HL-60 (cell line): ENCODE measurements around the gene TSSK2.

ENCODE experiments used
- DNase-seq, 2 experiments: peaks; one replicate each; pipeline ENCODE4 v3.0.0-alpha.2; 2010 to 2020; ENCODE audit warnings: low read depth in 1 of 2, low spot score in 1 of 2
- H3K27ac ChIP-seq: fragments of 250-450 bp; sonication (Bioruptor Pico); replicated peaks from 2 replicates; pipeline ENCODE4 v1.5.1; 2020; ENCODE audit warnings: mild to moderate bottlenecking, moderate library complexity
- H3K27me3 ChIP-seq: fragments of 250-450 bp; sonication (Bioruptor Pico); 2 replicates; pipeline ENCODE4 v1.5.1; 2021; ENCODE audit warnings: mild to moderate bottlenecking, moderate library complexity; ENCODE audit not compliant: insufficient read depth, poor library complexity, severe bottlenecking
- H3K4me3 ChIP-seq: replicated peaks from 2 replicates; pipeline ENCODE4 v1.5.1; 2011; ENCODE audit warnings: mild to moderate bottlenecking, control low read depth, low read length; ENCODE audit not compliant: insufficient read depth
- GABPA ChIP-seq: IDR thresholded peaks from 2 replicates; pipeline ENCODE4 v1.6.1; 2012; ENCODE audit warnings: low read depth
- POLR2AphosphoS5 ChIP-seq: IDR thresholded peaks from 2 replicates; pipeline ENCODE4 v1.6.1; 2012; ENCODE audit warnings: low read depth
- SPI1 ChIP-seq: IDR thresholded peaks from 2 replicates; pipeline ENCODE4 v1.6.1; 2012; ENCODE audit warnings: low read depth, mild to moderate bottlenecking, borderline replicate concordance
- TF ChIP-seq, protein P1 (sequence below): IDR thresholded peaks from one replicate; pipeline ENCODE4 v1.5.1; 2011; ENCODE audit warnings: low read length, control low read depth, inconsistent platforms; ENCODE audit not compliant: insufficient read depth
- TF ChIP-seq, protein P2 (sequence below): IDR thresholded peaks from 2 replicates; pipeline ENCODE4 v1.6.1; 2012; ENCODE audit warnings: low read depth; ENCODE audit not compliant: insufficient replicate concordance

TSSK2 gene

DNA sequence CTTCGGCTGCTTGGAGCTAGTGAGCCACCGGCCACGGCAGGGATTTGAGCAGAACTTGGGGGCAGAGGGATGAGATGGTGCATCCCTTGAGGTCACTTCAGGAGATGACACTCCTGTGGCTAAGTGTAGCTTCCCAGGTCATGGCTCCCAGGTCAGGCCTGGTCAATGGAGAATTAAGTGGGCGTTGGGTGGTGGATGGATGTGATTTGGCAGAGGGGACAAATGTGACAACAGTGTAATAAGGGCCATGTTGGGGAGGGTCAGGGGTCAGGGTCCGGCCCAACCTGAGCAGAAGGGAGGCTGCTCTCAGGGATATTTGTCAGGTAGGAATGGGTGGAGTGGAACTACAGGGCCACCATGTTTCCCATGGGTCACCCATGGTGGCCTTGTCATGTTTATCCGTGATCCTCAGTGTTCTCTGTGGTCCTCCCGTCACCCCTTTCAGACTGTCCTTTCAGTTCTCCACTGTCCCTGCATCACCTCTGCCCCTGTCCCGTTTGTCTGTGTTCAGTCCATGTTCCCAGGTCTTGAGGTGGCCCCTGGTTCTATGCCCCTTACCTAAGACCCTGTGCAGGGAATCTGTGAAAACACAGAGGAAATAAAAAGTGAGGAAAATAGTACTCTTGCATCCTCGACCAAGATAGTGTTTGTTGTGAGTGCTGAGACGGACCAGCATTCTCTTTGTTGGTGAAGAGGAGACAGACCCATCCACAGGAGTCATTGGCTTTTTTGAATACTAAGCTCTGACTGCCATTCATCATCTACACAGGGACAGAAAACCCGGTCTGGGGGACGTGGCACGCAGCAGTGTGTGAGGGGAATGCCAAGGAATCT, 41.3 kb downstream of the TSSK2 start:
- TF ChIP-seq, protein P1, sequence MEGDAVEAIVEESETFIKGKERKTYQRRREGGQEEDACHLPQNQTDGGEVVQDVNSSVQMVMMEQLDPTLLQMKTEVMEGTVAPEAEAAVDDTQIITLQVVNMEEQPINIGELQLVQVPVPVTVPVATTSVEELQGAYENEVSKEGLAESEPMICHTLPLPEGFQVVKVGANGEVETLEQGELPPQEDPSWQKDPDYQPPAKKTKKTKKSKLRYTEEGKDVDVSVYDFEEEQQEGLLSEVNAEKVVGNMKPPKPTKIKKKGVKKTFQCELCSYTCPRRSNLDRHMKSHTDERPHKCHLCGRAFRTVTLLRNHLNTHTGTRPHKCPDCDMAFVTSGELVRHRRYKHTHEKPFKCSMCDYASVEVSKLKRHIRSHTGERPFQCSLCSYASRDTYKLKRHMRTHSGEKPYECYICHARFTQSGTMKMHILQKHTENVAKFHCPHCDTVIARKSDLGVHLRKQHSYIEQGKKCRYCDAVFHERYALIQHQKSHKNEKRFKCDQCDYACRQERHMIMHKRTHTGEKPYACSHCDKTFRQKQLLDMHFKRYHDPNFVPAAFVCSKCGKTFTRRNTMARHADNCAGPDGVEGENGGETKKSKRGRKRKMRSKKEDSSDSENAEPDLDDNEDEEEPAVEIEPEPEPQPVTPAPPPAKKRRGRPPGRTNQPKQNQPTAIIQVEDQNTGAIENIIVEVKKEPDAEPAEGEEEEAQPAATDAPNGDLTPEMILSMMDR: no peak
- TF ChIP-seq SPI1 (no peak), GABPA (no peak), POLR2AphosphoS5 (no peak)
- TF ChIP-seq, protein P2, sequence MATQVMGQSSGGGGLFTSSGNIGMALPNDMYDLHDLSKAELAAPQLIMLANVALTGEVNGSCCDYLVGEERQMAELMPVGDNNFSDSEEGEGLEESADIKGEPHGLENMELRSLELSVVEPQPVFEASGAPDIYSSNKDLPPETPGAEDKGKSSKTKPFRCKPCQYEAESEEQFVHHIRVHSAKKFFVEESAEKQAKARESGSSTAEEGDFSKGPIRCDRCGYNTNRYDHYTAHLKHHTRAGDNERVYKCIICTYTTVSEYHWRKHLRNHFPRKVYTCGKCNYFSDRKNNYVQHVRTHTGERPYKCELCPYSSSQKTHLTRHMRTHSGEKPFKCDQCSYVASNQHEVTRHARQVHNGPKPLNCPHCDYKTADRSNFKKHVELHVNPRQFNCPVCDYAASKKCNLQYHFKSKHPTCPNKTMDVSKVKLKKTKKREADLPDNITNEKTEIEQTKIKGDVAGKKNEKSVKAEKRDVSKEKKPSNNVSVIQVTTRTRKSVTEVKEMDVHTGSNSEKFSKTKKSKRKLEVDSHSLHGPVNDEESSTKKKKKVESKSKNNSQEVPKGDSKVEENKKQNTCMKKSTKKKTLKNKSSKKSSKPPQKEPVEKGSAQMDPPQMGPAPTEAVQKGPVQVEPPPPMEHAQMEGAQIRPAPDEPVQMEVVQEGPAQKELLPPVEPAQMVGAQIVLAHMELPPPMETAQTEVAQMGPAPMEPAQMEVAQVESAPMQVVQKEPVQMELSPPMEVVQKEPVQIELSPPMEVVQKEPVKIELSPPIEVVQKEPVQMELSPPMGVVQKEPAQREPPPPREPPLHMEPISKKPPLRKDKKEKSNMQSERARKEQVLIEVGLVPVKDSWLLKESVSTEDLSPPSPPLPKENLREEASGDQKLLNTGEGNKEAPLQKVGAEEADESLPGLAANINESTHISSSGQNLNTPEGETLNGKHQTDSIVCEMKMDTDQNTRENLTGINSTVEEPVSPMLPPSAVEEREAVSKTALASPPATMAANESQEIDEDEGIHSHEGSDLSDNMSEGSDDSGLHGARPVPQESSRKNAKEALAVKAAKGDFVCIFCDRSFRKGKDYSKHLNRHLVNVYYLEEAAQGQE: no peak
- H3K4me3 ChIP-seq: peak overlapping the region; percentile 93
- no peak for DNase-seq
- H3K27ac ChIP-seq: peak overlapping the region; percentile 93
- H3K27me3 ChIP-seq: peaks cover 31% of the 10 kb centered on the region

DNA sequence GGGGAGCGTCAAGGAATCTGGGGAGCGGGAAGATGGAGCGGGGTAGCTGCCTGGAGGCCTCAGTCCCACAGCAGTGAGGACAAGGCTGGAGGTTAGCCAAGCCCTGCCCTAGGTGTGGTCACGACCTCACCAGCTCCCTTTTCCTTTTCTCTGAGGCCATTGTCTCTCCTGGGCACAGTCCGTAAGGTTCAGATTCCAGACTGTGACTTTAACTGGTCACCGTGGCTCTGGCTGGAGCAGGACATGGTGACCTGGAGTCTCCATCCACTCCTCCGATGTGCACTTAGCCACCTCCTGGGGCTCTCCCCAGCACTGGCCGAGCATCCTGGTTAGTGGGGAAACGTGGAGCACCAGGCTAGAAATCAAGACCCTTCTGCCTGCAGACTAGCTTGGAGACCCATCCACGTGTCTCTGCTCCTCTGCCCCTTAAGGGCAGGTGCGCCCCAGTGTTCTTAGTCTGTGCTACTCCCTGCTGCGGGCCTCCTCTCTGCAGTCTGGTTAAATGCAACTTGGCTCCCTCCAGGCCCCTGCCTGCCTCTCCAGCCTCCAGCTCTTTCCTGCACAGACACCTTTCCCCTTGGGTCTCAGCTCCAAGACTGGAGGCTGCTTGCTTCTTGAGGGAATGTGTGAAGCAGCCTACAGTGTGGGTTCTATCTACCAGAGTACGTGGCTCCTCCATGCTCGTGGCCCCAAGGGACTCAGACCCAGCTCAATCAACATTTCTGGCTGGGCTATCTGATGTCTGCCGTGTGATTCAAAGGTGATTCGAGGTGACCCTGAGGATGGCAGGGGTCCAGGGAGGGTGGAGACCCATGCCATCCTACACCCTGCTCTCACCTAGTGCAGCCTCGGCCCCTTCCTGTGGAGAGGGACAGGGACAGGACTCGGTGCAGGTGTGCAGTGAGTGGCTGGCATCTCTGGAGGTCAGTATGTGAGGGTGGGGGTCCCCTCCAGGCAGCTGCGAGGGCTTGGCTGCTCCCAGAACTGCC, 42.2 kb downstream of the TSSK2 start:
- peak overlapping the region; percentile 93 for H3K4me3 ChIP-seq
- H3K27me3 ChIP-seq: peaks cover 22% of the 10 kb centered on the region
- TF ChIP-seq, protein P2: no peak
- TF ChIP-seq, protein P1: no peak
- H3K27ac ChIP-seq: peak overlapping the region; percentile 93
- DNase-seq: no peak

DNA sequence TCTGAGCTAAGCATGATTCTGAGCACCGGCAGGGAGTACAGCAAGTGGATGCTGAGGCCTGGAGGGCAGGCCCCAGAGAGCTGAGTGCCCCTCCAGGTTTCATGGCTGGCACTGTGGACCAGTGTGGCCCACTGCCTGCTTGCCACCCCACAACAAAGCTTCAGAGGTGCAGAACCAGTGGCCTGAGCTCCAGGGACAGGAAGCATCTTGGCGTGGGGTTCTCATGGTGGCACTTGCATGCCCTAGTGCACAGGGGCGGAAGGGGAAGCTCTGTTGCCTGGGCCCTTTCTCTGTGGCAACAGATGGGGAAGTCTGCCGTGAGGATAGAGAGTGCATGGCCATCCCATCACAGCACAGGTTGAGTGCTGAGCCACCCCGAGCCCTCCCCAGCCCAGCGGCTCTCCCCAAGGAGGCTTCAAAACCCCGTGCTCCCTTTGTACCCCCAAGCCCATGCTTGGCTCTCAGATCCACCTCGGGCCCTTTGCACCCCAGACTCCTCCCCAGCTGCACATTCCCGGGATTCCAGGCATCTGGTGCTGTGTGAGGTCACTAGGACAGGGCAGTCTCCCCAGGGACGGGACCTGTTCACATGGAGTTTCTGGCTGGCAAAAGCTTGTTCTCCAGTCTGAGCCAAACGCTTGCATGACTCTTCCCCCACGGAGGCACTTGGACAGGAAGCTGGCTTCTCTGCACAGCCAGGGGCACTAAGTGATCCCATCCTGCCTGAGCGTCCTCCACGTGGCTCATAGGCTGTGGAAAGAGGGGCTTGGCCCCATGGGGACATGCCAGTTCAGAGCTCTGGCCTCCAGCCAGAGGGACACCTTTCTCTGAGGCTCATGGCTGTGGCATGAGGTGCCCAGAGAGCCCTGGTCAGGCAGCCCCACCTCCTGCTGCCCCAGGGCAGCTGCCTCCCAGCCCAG, 43.3 kb downstream of the TSSK2 start:
- Histone ChIP-seq H3K27ac (peak overlapping the region; percentile 93), H3K4me3 (peak overlapping the region; percentile 93)
- DNase-seq: peak; percentile 67 to 93

More for the DNA sequence above, 43.3 kb downstream of the TSSK2 start:
- TF ChIP-seq POLR2AphosphoS5 (peak; percentile 35), GABPA (peak; percentile 60; the same call in 1 of the 2 replicates), SPI1 (peak; percentile 90)
- TF ChIP-seq, protein P2: no peak
- TF ChIP-seq, protein P1: no peak
- peaks cover 12% of the 10 kb centered on the region for H3K27me3 ChIP-seq
